ENCODE data around the gene STX16. TPM values are rescaled to one million over a fixed set of nuclear protein-coding genes. Genes with fewer than 3 reads are reported as not detected.
"Not testable (repeated sequence)": the region's sequence is repeated elsewhere in the genome, so short reads cannot be mapped to it uniquely, and the experiment has no call there.

Gene STX16
- polyA plus RNA-seq, 2 donors = 27.3 to 51.0 TPM

DNA sequence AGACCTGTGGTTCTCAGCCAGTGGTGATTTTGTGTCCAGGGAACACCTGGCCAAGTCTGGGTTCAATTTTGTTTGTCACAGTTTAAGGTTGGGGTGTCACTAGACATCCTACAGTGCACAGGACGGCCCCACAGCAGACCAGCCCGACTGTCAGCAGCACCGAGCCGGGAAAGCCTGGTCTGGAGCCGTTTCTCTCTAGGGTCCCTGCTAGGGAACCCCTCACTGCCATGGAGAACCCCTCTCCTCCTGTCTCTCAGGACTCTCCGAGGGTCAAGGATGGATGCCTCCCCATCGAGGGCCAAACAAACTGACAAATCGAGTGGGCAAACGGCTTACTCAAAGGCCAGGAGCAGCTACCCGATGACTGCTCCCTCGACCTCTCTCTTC lies 15.8 kb upstream of the STX16 start:
- 78% methylated on average over 11 of the region's 11 CpGs for WGBS, 2 donors
- H3K9me3 ChIP-seq (ENCODE audit: control insufficient read depth in 2 of 2, insufficient read depth in 1 of 2, low read depth in 1 of 2, low read length in 1 of 2) = no peaks in the 10 kb centered on the region

DNA sequence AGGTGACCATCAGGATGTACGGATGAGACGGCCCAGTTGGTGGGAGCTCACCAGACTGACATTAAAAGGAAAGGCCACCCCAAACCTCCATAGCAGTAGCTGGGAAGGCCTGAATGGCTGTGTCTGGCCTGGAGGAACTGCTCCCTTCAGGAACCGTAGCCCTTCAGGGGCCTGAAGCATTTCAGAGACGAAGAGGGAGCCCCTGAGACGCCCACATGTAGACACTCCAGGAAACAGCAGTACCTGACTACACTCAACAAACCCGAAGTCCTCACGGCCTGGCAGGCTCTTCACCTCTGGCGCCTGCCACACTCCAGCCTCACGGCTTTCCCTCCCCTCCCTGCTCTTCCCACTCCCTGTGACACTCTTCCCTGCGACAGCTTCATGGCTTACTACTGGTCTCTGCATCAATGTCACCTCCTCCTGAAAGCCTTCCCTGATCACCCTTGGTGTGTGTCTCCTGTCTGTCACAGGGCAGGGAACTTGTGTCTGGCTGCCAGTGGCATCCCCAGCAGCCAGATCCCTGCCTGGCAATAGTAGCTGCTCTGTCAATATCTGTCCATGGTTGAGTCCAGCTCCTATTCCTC lies 14.6 kb upstream of the STX16 start:
- WGBS, 2 donors = 84 to 90% methylated on average over 10 of the region's 10 CpGs
- Histone ChIP-seq H3K9me3 (ENCODE audit: control insufficient read depth in 2 of 2, insufficient read depth in 1 of 2, low read depth in 1 of 2, low read length in 1 of 2) (no peaks in the 10 kb centered on the region), H3K36me3 (ENCODE audit: control insufficient read depth in 2 of 2, insufficient read depth in 2 of 2, low read length in 1 of 2) (no peaks in the 10 kb centered on the region), H3K4me1 (ENCODE audit: control insufficient read depth in 2 of 2, insufficient read depth in 2 of 2, low read length in 1 of 2) (no peaks in the 10 kb centered on the region), H3K27ac (ENCODE audit: low read depth in 2 of 2, low read length in 1 of 2) (no peak overlapping the region), H3K27me3 (ENCODE audit: control insufficient read depth in 1 of 2, insufficient read depth in 2 of 2, low read length in 2 of 2) (no peaks in the 10 kb centered on the region), H3K4me3 (ENCODE audit: low read depth in 1 of 2, low read length in 2 of 2) (no peak overlapping the region)

More for the DNA sequence above, 15.8 kb upstream of the STX16 start:
- no peak overlapping the region for H3K27ac ChIP-seq (ENCODE audit: low read depth in 2 of 2, low read length in 1 of 2)
- H3K36me3 ChIP-seq (ENCODE audit: control insufficient read depth in 2 of 2, insufficient read depth in 2 of 2, low read length in 1 of 2) = no peaks in the 10 kb centered on the region
- H3K4me1 ChIP-seq (ENCODE audit: control insufficient read depth in 2 of 2, insufficient read depth in 2 of 2, low read length in 1 of 2) = no peaks in the 10 kb centered on the region
- H3K27me3 ChIP-seq (ENCODE audit: control insufficient read depth in 1 of 2, insufficient read depth in 2 of 2, low read length in 2 of 2) = no peaks in the 10 kb centered on the region
- no peak overlapping the region for H3K4me3 ChIP-seq (ENCODE audit: low read depth in 1 of 2, low read length in 2 of 2)

- H3K4me3 ChIP-seq (ENCODE audit: low read depth in 1 of 2, low read length in 2 of 2) = no peak overlapping the region
- H3K36me3 ChIP-seq (ENCODE audit: control insufficient read depth in 2 of 2, insufficient read depth in 2 of 2, low read length in 1 of 2) = no peaks in the 10 kb centered on the region
- WGBS, 2 donors = 60 to 67% methylated on average over 8 of the region's 8 CpGs
- H3K9me3 ChIP-seq (ENCODE audit: control insufficient read depth in 2 of 2, insufficient read depth in 1 of 2, low read depth in 1 of 2, low read length in 1 of 2) = no peaks in the 10 kb centered on the region
- no peaks in the 10 kb centered on the region for H3K27me3 ChIP-seq (ENCODE audit: control insufficient read depth in 1 of 2, insufficient read depth in 2 of 2, low read length in 2 of 2)
- H3K4me1 ChIP-seq (ENCODE audit: control insufficient read depth in 2 of 2, insufficient read depth in 2 of 2, low read length in 1 of 2) = no peaks in the 10 kb centered on the region
- no peak overlapping the region for H3K27ac ChIP-seq (ENCODE audit: low read depth in 2 of 2, low read length in 1 of 2)
These were observed 14.1 kb upstream of the STX16 start for GRCh38 chr20:58636983-58637421.

- Histone ChIP-seq H3K27me3 (ENCODE audit: control insufficient read depth in 1 of 2, insufficient read depth in 2 of 2, low read length in 2 of 2) (no peaks in the 10 kb centered on the region), H3K4me3 (ENCODE audit: low read depth in 1 of 2, low read length in 2 of 2) (no peak overlapping the region), H3K27ac (ENCODE audit: low read depth in 2 of 2, low read length in 1 of 2) (no peak overlapping the region), H3K9me3 (ENCODE audit: control insufficient read depth in 2 of 2, insufficient read depth in 1 of 2, low read depth in 1 of 2, low read length in 1 of 2) (no peaks in the 10 kb centered on the region), H3K4me1 (ENCODE audit: control insufficient read depth in 2 of 2, insufficient read depth in 2 of 2, low read length in 1 of 2) (no peaks in the 10 kb centered on the region), H3K36me3 (ENCODE audit: control insufficient read depth in 2 of 2, insufficient read depth in 2 of 2, low read length in 1 of 2) (no peaks in the 10 kb centered on the region)
- WGBS, 2 donors = 86 to 92% methylated on average over 24 of the region's 24 CpGs
These were observed 13.4 kb upstream of the STX16 start for GRCh38 chr20:58637466-58638213.

DNA sequence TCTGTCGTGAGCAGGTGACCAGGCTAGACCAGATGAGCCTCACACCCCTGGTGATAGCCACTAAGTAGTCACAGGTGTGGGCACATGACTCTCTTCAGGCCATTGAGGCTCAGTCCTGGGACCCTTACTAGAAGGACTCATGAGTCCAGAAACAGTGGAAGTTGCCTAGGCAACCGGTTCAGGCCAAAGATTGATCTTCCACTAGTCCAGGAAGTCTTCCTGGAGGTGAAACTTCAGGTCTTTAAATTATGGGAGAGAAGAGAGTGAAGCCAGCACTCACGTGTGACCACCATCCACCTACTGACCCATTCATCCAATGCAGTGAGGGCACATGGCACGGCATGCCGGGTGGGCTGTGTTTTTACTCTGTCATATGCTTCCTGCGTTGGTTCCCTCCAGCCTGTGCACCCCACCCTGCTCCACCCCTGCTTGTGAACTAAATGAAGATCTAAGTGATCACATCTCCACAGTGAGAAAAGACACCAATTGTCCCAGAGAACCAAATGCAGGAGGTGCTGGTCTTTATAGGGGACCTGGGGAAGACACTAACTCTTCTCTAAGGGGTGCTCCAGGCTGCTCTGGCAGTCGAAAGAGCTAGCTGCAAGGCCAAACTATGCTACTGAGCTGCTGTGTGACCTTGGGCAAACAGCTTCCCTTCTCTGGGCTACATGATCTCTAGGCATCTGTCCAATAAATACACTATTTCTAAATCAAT lies 12.5 kb upstream of the STX16 start:
- no peaks in the 10 kb centered on the region for H3K27me3 ChIP-seq (ENCODE audit: control insufficient read depth in 1 of 2, insufficient read depth in 2 of 2, low read length in 2 of 2)
- 85 to 89% methylated on average over 7 of the region's 7 CpGs for WGBS, 2 donors

GRCh38 chr20:58639182-58640146 lies 11.6 kb upstream of the STX16 start:
- no peaks in the 10 kb centered on the region for H3K36me3 ChIP-seq (ENCODE audit: control insufficient read depth in 2 of 2, insufficient read depth in 2 of 2, low read length in 1 of 2)
- no peak overlapping the region for H3K4me3 ChIP-seq (ENCODE audit: low read depth in 1 of 2, low read length in 2 of 2)
- WGBS, 2 donors = 76 to 81% methylated on average over 19 of the region's 19 CpGs
- H3K27ac ChIP-seq (ENCODE audit: low read depth in 2 of 2, low read length in 1 of 2) = no peak overlapping the region
- H3K9me3 ChIP-seq (ENCODE audit: control insufficient read depth in 2 of 2, insufficient read depth in 1 of 2, low read depth in 1 of 2, low read length in 1 of 2) = no peaks in the 10 kb centered on the region
- H3K4me1 ChIP-seq (ENCODE audit: control insufficient read depth in 2 of 2, insufficient read depth in 2 of 2, low read length in 1 of 2) = no peaks in the 10 kb centered on the region
- H3K27me3 ChIP-seq (ENCODE audit: control insufficient read depth in 1 of 2, insufficient read depth in 2 of 2, low read length in 2 of 2) = no peaks in the 10 kb centered on the region

More for the DNA sequence above, 12.5 kb upstream of the STX16 start:
- Histone ChIP-seq H3K4me3 (ENCODE audit: low read depth in 1 of 2, low read length in 2 of 2) (no peak overlapping the region), H3K27ac (ENCODE audit: low read depth in 2 of 2, low read length in 1 of 2) (no peak overlapping the region), H3K9me3 (ENCODE audit: control insufficient read depth in 2 of 2, insufficient read depth in 1 of 2, low read depth in 1 of 2, low read length in 1 of 2) (no peaks in the 10 kb centered on the region), H3K36me3 (ENCODE audit: control insufficient read depth in 2 of 2, insufficient read depth in 2 of 2, low read length in 1 of 2) (no peaks in the 10 kb centered on the region), H3K4me1 (ENCODE audit: control insufficient read depth in 2 of 2, insufficient read depth in 2 of 2, low read length in 1 of 2) (no peaks in the 10 kb centered on the region)

- H3K4me1 ChIP-seq (ENCODE audit: control insufficient read depth in 2 of 2, insufficient read depth in 2 of 2, low read length in 1 of 2) = peaks cover 0 to 2% of the 10 kb centered on the region in 2 donors
- H3K27me3 ChIP-seq (ENCODE audit: control insufficient read depth in 1 of 2, insufficient read depth in 2 of 2, low read length in 2 of 2) = no peaks in the 10 kb centered on the region
- 69 to 70% methylated on average over 9 of the region's 9 CpGs for WGBS, 2 donors
- H3K27ac ChIP-seq (ENCODE audit: low read depth in 2 of 2, low read length in 1 of 2) = no peak overlapping the region
- H3K36me3 ChIP-seq (ENCODE audit: control insufficient read depth in 2 of 2, insufficient read depth in 2 of 2, low read length in 1 of 2) = no peaks in the 10 kb centered on the region
- no peaks in the 10 kb centered on the region for H3K9me3 ChIP-seq (ENCODE audit: control insufficient read depth in 2 of 2, insufficient read depth in 1 of 2, low read depth in 1 of 2, low read length in 1 of 2)
- H3K4me3 ChIP-seq (ENCODE audit: low read depth in 1 of 2, low read length in 2 of 2) = no peak overlapping the region
These were observed 10.6 kb upstream of the STX16 start for GRCh38 chr20:58640446-58640845.

- WGBS, 2 donors = 91 to 92% methylated on average over 9 of the region's 9 CpGs
These were observed 8.6 kb upstream of the STX16 start for GRCh38 chr20:58642441-58642840.

DNA sequence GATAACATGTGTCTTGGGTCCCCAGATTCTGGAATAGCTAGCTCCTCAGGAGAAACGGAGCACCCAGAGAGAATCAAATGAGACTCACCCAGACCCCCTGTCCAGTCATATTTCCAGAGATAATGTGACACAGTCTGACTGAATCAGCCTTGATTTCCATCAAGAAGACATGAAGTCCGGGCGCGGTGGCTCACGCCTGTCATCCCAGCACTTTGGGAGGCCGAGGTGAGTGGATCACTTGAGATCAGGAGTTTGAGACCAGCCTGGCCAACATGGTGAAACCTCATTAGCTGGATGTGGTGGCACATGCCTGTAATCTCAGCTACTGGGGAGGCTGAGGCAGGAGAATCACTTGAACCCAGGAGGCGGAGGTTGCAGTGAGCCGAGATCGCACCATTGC lies 8.2 kb upstream of the STX16 start:
- not testable (repeated sequence) for H3K27ac ChIP-seq (ENCODE audit: low read depth in 2 of 2, low read length in 1 of 2)

More at GRCh38 chr20:58642441-58642840, 8.6 kb upstream of the STX16 start:
- Histone ChIP-seq H3K27ac (ENCODE audit: low read depth in 2 of 2, low read length in 1 of 2) (no peak overlapping the region), H3K9me3 (ENCODE audit: control insufficient read depth in 2 of 2, insufficient read depth in 1 of 2, low read depth in 1 of 2, low read length in 1 of 2) (no peaks in the 10 kb centered on the region), H3K27me3 (ENCODE audit: control insufficient read depth in 1 of 2, insufficient read depth in 2 of 2, low read length in 2 of 2) (no peaks in the 10 kb centered on the region), H3K4me3 (ENCODE audit: low read depth in 1 of 2, low read length in 2 of 2) (no peak overlapping the region), H3K36me3 (ENCODE audit: control insufficient read depth in 2 of 2, insufficient read depth in 2 of 2, low read length in 1 of 2) (no peaks in the 10 kb centered on the region), H3K4me1 (ENCODE audit: control insufficient read depth in 2 of 2, insufficient read depth in 2 of 2, low read length in 1 of 2) (peaks cover 0 to 7% of the 10 kb centered on the region in 2 donors)

More for the DNA sequence above, 8.2 kb upstream of the STX16 start:
- WGBS, 2 donors = 89 to 92% methylated on average over 9 of the region's 9 CpGs
- not testable (repeated sequence) for H3K9me3 ChIP-seq (ENCODE audit: control insufficient read depth in 2 of 2, insufficient read depth in 1 of 2, low read depth in 1 of 2, low read length in 1 of 2); H3K4me1 ChIP-seq (ENCODE audit: control insufficient read depth in 2 of 2, insufficient read depth in 2 of 2, low read length in 1 of 2); H3K4me3 ChIP-seq (ENCODE audit: low read depth in 1 of 2, low read length in 2 of 2); H3K27me3 ChIP-seq (ENCODE audit: control insufficient read depth in 1 of 2, insufficient read depth in 2 of 2, low read length in 2 of 2); H3K36me3 ChIP-seq (ENCODE audit: control insufficient read depth in 2 of 2, insufficient read depth in 2 of 2, low read length in 1 of 2)

Measured in esophagus (tissue), 2 donors.